GM18870 (cell line): ENCODE results near the gene UBAC2.
"Not testable (repeated sequence)": the region's sequence is repeated elsewhere in the genome, so short reads cannot be mapped to it uniquely, and the experiment has no call there.

ENCODE experiments used
- ATAC-seq: cut with Tn5 transposase; IDR thresholded peaks from one replicate; pipeline ENCODE4 v1.9.1; 2021; ENCODE audit warnings: moderate library complexity; ENCODE audit not compliant: unreplicated experiment

The UBAC2 gene

DNA sequence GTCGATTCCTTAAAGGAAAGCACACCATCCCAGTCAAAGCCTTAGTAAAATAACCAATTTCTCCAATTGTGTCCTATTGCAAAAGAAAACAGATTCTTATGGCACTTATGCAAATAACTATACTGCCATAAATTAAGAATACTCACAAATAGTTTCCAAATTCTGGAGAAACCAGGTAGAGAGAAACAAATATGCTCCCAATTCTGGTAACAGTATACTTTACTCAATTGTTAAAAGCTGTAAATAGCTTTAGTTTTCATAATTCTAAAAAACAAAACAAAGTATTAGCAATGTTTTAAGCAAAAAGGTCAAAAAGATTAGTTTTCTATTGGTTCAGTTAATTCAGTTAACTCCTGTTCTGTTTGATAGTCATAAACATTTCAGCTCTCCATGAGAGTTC, 18.2 kb upstream of the UBAC2 start:
- no peak for ATAC-seq

DNA sequence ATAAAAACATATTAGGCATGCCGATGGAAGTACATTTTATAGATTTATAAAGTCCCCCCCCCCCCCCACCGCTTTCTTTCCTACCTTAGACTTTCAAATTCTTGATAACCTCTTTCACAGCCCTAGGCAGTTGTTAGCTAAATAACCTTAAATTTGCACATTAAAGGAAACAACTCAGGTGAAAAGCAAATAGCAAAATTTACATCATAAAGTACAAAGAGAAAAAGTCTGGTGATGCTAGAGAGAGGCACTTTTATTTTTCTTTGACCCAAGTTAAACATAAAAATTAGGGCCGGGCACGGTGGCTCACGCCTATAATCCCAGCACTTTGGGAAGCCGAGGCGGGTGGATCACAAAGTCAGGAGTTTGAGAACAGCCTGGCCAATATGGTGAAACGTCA, 15.0 kb upstream of the UBAC2 start:
- ATAC-seq: no peak

GRCh38 chr13:99190147-99190985, 10.3 kb upstream of the UBAC2 start:
- ATAC-seq: no peak

DNA sequence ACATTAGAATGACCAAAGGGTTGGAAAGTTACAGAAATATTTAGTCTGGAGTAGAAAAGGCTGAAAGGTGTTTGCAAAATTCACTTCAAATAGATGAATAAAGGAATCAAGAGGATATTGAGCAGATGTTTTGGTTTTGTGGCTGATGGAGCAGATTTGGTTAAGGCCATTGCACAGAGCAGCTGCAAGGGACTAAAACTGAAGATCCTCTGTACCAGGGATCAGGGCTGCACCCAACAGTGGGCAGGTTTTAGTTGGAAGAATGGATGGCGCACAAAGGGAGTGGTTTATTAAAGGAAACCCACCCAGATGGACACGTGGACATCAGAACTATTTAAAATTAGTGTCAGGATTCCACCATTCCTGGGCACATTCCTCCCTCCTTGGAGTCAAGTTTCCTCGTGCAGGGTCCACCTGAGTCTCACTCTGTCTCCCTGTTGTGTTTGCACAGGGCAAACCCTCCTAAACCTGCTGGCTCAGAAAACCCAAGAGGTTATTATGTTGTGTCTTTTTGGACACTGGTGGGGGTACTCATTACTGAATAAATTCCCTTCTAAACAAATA, 9.2 kb upstream of the UBAC2 start:
- no peak for ATAC-seq

- no peak for ATAC-seq
These were observed 8.7 kb upstream of the UBAC2 start for GRCh38 chr13:99191900-99192399.

DNA sequence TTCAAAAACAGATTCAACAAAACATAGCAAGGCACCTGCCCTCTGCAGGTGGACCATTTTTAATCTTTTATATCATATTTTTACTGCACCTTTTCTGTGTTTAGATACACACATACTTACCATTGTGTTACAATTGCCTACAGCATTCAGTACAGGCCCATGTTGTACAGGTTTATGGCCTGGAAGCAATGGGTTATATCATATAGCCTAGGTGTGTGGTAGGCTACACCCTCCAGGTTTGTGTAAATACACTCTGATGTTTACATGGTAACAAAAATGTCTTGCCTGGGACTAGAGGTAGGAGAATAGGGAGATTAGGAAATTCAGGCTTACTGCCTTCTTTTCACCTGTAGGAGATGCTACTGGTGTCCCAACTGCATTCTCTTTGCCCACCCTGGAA, 8.2 kb upstream of the UBAC2 start:
- ATAC-seq: no peak

DNA sequence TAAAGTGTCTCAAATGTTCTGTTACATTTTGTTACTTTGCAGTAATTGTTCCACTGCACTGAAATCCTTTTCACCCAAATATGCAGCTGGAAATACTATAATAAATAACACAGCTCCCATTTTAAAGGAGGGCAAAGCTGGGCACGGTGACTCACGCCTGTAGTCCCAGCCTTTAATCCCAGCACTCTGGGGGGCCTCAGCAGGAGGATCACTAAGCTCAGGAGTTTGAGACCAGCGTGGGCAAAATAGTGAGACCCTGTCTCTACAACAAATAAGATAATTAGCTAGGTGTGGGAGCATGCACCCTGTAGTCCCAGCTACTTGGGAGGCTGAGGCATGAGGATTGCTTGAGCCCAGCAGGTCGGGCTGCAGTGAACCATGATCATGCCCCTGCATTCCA, 7.5 kb upstream of the UBAC2 start:
- no peak for ATAC-seq

DNA sequence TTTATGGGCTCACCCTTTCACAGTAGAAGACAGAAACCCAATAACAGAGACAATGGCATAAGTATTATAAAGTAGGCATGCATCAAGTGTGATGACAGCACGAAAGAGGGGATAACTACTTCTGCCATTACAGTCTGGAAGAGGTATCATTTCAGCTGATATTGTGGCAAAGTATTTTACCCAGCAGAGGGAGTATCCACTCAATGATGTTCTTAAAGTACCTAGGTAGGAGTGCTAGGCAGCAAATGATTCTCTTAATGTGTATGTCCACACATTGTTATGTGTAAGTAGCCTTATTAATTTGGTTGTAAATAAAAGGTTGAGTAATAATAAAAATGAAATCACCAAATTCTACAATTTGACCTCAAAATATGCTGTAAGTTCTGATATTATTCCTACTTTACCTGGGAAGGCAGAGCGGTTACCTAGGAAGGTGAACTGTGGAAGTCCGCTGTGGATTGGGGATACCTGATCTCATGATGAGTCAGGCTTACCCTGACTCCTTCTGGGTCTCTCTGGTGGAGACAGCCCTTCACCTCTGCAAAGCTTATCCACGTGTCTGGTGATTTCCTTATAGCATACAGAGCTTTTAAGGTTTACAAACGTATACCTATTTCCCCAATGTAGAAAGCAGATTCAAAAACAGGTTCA, 4.1 kb upstream of the UBAC2 start:
- no peak for ATAC-seq

GRCh38 chr13:99197117-99197651, 3.5 kb upstream of the UBAC2 start:
- ATAC-seq: no peak

DNA sequence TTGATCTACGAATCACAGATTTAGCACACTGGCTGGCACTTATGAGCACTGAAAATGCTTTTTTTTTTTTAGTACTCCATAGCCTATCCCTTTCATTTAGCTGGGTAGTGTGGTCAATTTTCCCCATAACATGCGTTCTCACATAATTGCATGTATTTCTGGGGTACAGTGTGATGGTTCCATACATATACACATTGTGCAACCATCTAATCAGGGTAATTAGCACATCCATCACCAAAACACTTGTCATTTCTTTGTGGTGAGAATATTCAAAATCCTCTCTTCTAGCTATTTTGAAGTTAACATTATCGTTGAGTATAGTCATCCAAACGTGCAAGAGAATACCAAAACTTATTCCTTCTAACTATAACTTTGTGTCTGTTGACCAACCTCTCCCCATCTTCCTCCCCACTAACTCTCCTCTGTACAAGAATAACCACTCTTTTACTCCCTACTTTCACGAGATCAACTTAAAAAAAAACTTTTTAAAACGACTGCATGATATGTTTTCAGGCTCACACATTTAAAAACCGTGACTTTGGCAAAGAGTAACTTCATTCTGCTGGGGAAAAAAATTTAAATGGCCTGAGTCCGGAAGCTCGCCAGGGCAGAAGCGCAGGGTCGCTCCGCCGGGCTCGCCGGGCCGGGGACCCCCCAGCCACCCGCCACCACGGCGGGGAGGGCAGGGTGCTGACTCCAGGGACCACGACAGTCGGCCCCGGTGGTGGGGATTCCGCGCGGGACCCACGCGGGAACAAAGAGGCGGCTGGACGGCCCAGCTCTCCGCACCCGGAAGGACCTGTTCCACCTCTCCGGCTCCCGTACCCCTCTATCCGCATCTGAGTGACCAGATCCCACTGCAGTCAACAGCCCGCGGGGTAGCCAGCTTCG, 868 bp upstream of the UBAC2 start:
- ATAC-seq: no peak

DNA sequence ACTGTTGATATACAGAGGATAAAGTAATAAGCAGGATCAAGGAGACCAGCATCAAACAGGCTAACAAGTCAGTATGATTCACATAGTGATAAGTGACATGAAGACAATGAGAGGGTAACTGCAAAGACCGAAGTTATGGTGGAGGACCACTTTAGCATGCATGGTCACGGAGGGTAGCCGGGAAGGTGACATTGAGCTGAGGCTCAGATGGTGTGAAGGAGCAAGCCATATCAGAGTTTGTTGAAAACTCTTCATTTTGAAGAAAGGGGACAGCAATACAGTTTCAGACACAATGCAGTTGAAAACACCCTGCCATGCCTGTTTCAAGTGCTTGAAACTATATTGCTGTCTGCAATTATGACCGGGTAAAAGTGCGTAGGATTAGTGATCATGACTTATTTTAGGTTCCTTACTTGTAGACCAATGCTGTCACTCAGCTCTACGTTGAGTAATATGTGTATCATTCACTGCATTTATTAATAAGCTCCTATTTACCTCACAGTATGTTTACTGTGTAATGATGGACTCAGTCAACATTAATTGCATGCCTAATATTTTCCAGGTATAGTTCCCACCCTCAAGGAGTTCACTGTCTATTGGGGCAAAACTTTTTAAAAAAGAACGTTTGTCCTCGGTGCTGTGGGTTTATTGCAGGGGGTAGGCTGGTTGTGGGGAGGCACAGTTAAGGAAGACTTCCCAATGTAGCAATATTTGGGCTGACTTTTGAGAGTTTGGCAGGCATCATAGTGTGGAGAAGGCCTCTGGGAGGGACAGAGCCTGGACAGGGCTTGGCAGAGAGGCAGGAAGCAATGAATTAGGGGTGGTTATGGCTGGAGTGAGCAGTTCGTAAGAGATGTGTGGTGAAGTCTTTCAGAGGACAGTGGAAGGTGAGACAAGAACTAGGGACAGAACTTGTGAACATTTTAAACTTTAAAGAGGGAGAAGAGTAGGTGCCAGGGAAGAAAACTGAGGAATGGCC, 3.2 kb downstream of the UBAC2 start:
- no peak for ATAC-seq

GRCh38 chr13:99205621-99206220, 5.1 kb downstream of the UBAC2 start:
- no peak for ATAC-seq

DNA sequence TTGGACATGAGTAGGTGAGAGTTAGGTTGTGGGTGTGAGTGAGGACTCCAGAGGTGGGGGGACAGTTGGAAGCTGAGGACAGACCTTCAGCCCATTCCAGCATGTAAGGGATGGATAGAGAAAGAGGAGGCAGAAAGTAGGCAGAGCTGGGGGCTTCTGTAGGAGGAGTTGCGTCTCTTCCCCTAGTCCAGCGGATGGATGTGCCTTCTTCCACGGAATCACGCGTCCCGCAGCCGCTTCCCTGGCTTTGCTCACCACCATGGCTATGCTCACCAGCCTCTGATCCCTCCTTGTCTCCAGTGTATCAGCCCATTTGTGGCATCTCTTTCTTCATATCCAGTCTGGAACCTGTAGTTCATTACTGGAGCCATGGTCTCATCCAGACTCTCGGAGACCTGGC, 5.6 kb downstream of the UBAC2 start:
- ATAC-seq: no peak

- ATAC-seq: no peak
These were observed 6.2 kb downstream of the UBAC2 start for GRCh38 chr13:99206873-99207272.

DNA sequence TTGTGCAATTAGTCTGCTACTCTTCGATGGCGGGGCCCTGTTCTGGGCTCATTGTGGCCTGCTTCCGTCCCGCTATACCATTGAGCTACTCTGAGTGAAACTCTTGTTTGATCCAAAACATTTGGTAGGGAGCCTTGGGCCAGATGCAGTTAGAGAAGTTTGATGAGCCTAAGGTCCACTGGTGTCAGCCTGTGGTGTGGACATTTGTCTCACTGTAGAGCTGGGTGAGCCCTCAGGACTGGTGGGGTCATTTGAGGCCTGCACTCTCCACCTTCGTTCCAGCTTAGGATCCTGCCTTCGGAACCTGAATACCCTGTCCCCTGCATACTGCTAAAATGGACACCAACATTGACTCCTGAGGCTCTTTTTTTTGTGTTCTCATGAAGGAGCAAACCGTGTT, 6.9 kb downstream of the UBAC2 start:
- no peak for ATAC-seq

GRCh38 chr13:99208185-99208584, 7.5 kb downstream of the UBAC2 start:
- no peak for ATAC-seq

- no peak for ATAC-seq
These were observed 8.3 kb downstream of the UBAC2 start for GRCh38 chr13:99208845-99209527.

DNA sequence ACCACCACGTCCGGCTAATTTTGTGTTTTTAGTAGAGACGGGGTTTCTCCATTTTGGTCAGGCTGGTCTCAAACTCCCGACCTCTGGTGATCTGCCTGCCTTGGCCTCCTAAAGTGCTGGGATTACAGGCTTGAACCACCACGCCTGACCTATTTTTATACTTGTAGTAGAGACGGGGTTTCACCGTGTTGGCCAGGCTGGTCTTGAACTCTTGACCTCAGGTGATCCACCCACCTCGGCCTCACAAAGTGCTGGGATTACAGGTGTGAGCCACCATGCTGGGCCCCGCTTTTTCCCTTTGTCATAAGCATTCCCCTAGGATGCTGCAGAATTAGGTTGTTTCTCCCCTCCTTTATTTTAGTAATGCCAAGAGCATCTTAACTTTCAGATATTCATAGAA, 10.0 kb downstream of the UBAC2 start:
- ATAC-seq: not testable (repeated sequence)
